ENCODE results near the gene CTBS. TPM values are rescaled to one million over a fixed set of nuclear protein-coding genes. Genes with fewer than 3 reads are reported as not detected.

Gene CTBS
- total RNA-seq, 1 experiment from 2014 or later: 10.1 TPM

GRCh38 chr1:84615790-84616189 is 41.5 kb upstream of the CTBS start:
- ATAC-seq (no peak), DNase-seq (ENCODE audit: low spot score) (no peak)
- H3K4me3 Mint-ChIP-seq: no peak overlapping the region
- no peak for TF ChIP-seq SMAD3 (CRISPR knock-in tag; IDR thresholded peaks at IDR 0.05; ENCODE audit: borderline replicate concordance)
- no peak for TF ChIP-seq ZNF512 (CRISPR knock-in tag; IDR thresholded peaks at IDR 0.05; ENCODE audit: borderline replicate concordance)
- peaks cover 25% of the 10 kb centered on the region for H3K36me3 Mint-ChIP-seq
- POLR2A ChIA-PET: no interaction called here
- no peak overlapping the region for H3K27ac Mint-ChIP-seq
- peaks cover 5% of the 10 kb centered on the region; the same call in 1 of the 2 replicates for H3K27me3 Mint-ChIP-seq (ENCODE audit: low read depth)
- CTCF ChIA-PET: no interaction called here
- H3K9me3 Mint-ChIP-seq: peaks cover 30% of the 10 kb centered on the region
- peaks cover 20% of the 10 kb centered on the region for H3K4me1 Mint-ChIP-seq

GRCh38 chr1:84613887-84614286 is 39.6 kb upstream of the CTBS start:
- no peak for DNase-seq (ENCODE audit: low spot score)
- H3K27me3 Mint-ChIP-seq (ENCODE audit: low read depth): peaks cover 3% of the 10 kb centered on the region; the same call in 1 of the 2 replicates
- ATAC-seq: no peak
- no peak overlapping the region for H3K27ac Mint-ChIP-seq
- H3K36me3 Mint-ChIP-seq: peaks cover 26% of the 10 kb centered on the region
- ChIA-PET CTCF (interaction anchor here (2.5 kb wide), 1 partner anchor 9 kb away, joined by 9 read pairs; no protein-coding TSS in a partner anchor), POLR2A (interaction anchor here (0.6 kb wide), 1 partner anchor 29 kb away, joined by 3 read pairs; no protein-coding TSS in a partner anchor)
- peaks cover 32% of the 10 kb centered on the region for H3K9me3 Mint-ChIP-seq
- no peak overlapping the region for H3K4me3 Mint-ChIP-seq
- TF ChIP-seq RELA (CRISPR knock-in tag; IDR thresholded peaks at IDR 0.05; ENCODE audit: borderline replicate concordance) (no peak), PRDM15 (CRISPR knock-in tag; IDR thresholded peaks at IDR 0.05) (no peak), FOXK1 (CRISPR knock-in tag; IDR thresholded peaks at IDR 0.05) (no peak), SP1 (CRISPR knock-in tag; conservative IDR thresholded peaks at IDR 0.05) (no peak), CREM (CRISPR knock-in tag; IDR thresholded peaks at IDR 0.05) (no peak), EMX1 (CRISPR knock-in tag; IDR thresholded peaks at IDR 0.05) (no peak), FOXP1 (CRISPR knock-in tag; IDR thresholded peaks at IDR 0.05; ENCODE audit: borderline replicate concordance) (no peak), HMGA2 (CRISPR knock-in tag; IDR thresholded peaks at IDR 0.05) (no peak), ZNF121 (CRISPR knock-in tag; IDR thresholded peaks at IDR 0.05) (no peak), IRF1 (CRISPR knock-in tag; IDR thresholded peaks at IDR 0.05) (no peak), ZNF263 (CRISPR knock-in tag; IDR thresholded peaks at IDR 0.05; ENCODE audit: low read depth) (no peak), SOX15 (CRISPR knock-in tag; IDR thresholded peaks at IDR 0.05) (no peak)
- peaks cover 7% of the 10 kb centered on the region for H3K4me1 Mint-ChIP-seq

- Mint-ChIP-seq H3K9me3 (peaks cover 32% of the 10 kb centered on the region), H3K27ac (no peak overlapping the region), H3K4me3 (no peak overlapping the region), H3K4me1 (peaks cover 7% of the 10 kb centered on the region), H3K27me3 (ENCODE audit: low read depth) (peaks cover 3% of the 10 kb centered on the region; the same call in 1 of the 2 replicates), H3K36me3 (peaks cover 26% of the 10 kb centered on the region)
- CTCF ChIA-PET: interaction anchor here (1.2 to 2.5 kb wide), 2 partner anchors 9 to 111 kb away, joined by 3 to 9 read pairs; no protein-coding TSS in a partner anchor
- POLR2A ChIA-PET: no interaction called here
- no peak for ATAC-seq
- TF ChIP-seq OVOL2 (CRISPR knock-in tag; IDR thresholded peaks at IDR 0.05; ENCODE audit: borderline replicate concordance): no peak
- TF ChIP-seq NFE2L1 (CRISPR knock-in tag; IDR thresholded peaks at IDR 0.05): no peak
- TF ChIP-seq FOXP1 (CRISPR knock-in tag; IDR thresholded peaks at IDR 0.05; ENCODE audit: borderline replicate concordance): no peak
- TF ChIP-seq NR1H2 (CRISPR knock-in tag; IDR thresholded peaks at IDR 0.05): no peak
- no peak for TF ChIP-seq HMGA2 (CRISPR knock-in tag; IDR thresholded peaks at IDR 0.05)
- no peak for TF ChIP-seq ZBTB21 (CRISPR knock-in tag; IDR thresholded peaks at IDR 0.05; ENCODE audit: borderline replicate concordance)
- TF ChIP-seq USF2 (CRISPR knock-in tag; IDR thresholded peaks at IDR 0.05): no peak
- no peak for TF ChIP-seq TCF7 (CRISPR knock-in tag; IDR thresholded peaks at IDR 0.05; ENCODE audit: low read depth)
- no peak for TF ChIP-seq SMAD4 (CRISPR knock-in tag; IDR thresholded peaks at IDR 0.05)
- TF ChIP-seq IRF1 (CRISPR knock-in tag; IDR thresholded peaks at IDR 0.05): no peak
- no peak for TF ChIP-seq AR (CRISPR knock-in tag; IDR thresholded peaks at IDR 0.05)
- DNase-seq (ENCODE audit: low spot score): no peak
Observed at GRCh38 chr1:84613026-84613425, 38.8 kb upstream of the CTBS start.

Measured in WTC11 (cell line).